GM12864 (cell line): Measurements from ENCODE around the gene ST7.

Experiments used
- DNase-seq: peaks from one replicate; pipeline ENCODE4 v3.0.0-alpha.2; 2011; ENCODE audit warnings: low read depth
- H3K4me3 ChIP-seq: 2 replicates; pipeline ENCODE4 v1.5.1; 2011; ENCODE audit warnings: mild to moderate bottlenecking, low read depth, low read length, control low read depth
- TF ChIP-seq, protein P1 (sequence below): IDR thresholded peaks from 2 replicates; pipeline ENCODE4 v1.5.1; 2011; ENCODE audit warnings: low read depth, mild to moderate bottlenecking, moderate library complexity, low read length, control low read depth, inconsistent platforms; ENCODE audit errors: missing control alignments

ST7 gene

DNA sequence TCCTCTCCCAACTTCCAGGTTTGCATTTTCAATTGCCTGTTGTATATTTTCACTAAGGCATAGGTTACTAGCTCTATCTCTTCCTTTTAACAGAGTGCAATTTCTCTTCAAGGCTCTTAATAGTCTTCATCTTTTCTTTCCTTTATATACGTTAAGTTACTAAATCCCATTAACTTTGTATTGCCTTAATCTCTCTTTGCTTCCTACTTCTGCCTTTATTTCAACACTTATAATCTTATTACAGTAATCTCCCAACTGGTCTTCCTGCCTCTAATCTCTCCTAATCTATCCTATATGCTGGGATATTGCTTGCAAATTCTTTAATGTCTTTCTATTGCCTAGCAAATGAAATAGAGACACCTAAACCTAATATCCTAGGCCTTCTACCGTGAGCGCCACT, 26.1 kb downstream of the ST7 start:
- H3K4me3 ChIP-seq, result no peak overlapping the region
- no peak for DNase-seq
- TF ChIP-seq, protein P1, sequence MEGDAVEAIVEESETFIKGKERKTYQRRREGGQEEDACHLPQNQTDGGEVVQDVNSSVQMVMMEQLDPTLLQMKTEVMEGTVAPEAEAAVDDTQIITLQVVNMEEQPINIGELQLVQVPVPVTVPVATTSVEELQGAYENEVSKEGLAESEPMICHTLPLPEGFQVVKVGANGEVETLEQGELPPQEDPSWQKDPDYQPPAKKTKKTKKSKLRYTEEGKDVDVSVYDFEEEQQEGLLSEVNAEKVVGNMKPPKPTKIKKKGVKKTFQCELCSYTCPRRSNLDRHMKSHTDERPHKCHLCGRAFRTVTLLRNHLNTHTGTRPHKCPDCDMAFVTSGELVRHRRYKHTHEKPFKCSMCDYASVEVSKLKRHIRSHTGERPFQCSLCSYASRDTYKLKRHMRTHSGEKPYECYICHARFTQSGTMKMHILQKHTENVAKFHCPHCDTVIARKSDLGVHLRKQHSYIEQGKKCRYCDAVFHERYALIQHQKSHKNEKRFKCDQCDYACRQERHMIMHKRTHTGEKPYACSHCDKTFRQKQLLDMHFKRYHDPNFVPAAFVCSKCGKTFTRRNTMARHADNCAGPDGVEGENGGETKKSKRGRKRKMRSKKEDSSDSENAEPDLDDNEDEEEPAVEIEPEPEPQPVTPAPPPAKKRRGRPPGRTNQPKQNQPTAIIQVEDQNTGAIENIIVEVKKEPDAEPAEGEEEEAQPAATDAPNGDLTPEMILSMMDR, result no peak

DNA sequence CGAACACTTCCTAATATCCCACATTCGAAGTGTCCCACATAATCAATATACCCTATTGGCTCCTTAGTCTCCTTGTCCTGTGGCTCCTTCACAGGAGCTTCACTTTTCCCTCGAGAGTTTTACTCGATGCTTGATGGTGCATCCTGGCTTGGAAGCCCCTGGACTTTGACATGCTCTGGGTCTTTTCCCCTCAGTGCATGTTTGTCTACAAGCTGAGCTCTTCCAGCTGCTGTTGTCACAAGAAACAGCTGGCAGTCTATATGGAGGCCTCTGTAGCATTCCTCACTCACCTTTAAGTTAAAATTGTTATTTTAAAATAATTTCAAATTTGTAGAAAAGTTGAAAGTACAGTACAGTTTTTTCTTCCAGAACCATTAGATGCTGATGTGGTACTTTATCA, 27.1 kb downstream of the ST7 start:
- TF ChIP-seq, protein P1, result no peak
- no peak overlapping the region for H3K4me3 ChIP-seq
- no peak for DNase-seq

DNA sequence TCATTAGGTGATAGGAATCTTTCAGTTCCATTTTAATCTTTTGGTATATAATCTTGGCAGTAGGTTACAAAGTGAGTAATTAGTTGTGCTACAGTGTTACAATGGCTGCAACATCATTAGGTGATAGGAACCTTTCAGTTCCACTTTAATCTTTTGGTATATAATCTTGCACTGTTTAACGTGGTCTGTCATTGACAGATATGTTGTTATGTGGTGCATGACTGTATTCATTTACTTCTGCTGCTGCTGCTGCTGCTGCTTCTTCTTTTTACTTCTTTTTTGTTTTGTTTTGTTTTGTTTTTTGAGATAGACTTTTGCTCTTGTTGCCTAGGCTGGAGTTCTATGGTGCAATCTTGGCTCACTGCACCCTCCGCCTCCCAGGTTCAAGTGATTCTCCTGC, 28.6 kb downstream of the ST7 start:
- no peak overlapping the region for H3K4me3 ChIP-seq
- DNase-seq, result no peak
- TF ChIP-seq, protein P1, result no peak

DNA sequence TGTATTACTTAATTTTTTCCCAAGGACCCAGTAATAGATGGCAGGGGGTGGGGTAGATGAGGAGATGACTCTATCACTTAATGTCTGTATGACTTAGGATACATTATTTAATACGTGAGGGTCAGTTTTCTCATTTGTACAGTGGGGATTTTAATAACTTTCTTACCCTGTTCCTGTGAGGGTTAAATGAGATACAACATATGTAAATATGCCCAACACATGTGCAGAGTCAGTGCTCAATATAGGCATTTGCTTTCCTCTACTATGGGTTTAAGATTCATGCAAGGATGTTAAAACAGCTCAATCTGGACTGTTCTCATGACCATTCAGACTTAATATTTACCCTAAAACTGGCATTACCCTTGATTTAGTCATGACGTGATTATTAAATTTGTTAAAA, 31.2 kb downstream of the ST7 start:
- TF ChIP-seq, protein P1, result no peak
- no peak for DNase-seq
- no peak overlapping the region for H3K4me3 ChIP-seq

DNA sequence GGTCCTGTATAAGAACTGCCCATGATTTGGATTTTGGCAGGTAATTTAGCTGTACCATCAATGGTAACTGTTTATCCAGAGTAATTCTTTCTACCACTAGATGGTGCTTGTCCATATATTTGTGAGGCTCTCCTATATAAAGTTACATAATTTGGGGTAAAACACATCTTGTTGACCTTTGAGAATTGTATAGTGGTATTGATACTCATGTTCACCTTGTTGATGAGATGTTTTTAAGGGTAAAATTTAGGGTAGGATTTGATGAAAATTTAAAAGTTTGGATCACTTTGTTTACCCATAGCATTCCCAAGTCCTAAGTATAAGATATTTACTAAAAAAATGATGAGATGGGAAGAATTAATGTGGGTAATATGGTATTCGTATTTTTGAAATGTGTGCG, 31.6 kb downstream of the ST7 start:
- no peak overlapping the region for H3K4me3 ChIP-seq
- DNase-seq, result no peak
- TF ChIP-seq, protein P1, result peak; percentile 38

DNA sequence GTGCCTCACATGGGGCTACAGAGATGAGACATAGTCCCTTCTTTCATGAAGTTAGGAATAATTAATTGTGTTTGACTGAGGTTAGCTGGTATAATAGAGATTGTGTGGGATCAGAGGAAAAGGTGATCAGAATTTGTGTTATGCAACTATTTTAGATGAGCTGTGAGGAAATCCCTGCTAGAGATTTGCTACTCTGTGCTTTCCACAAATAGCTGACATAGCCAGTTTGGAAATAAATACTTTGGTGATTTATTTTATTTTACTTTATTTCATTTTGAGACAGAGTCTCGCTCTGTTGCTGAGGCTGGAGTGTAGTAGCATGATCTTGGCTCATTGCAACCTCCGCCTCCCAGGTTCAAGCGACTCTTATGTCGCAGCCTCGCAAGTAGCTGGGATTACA, 32.3 kb downstream of the ST7 start:
- DNase-seq, result no peak
- TF ChIP-seq, protein P1, result no peak
- no peak overlapping the region for H3K4me3 ChIP-seq

DNA sequence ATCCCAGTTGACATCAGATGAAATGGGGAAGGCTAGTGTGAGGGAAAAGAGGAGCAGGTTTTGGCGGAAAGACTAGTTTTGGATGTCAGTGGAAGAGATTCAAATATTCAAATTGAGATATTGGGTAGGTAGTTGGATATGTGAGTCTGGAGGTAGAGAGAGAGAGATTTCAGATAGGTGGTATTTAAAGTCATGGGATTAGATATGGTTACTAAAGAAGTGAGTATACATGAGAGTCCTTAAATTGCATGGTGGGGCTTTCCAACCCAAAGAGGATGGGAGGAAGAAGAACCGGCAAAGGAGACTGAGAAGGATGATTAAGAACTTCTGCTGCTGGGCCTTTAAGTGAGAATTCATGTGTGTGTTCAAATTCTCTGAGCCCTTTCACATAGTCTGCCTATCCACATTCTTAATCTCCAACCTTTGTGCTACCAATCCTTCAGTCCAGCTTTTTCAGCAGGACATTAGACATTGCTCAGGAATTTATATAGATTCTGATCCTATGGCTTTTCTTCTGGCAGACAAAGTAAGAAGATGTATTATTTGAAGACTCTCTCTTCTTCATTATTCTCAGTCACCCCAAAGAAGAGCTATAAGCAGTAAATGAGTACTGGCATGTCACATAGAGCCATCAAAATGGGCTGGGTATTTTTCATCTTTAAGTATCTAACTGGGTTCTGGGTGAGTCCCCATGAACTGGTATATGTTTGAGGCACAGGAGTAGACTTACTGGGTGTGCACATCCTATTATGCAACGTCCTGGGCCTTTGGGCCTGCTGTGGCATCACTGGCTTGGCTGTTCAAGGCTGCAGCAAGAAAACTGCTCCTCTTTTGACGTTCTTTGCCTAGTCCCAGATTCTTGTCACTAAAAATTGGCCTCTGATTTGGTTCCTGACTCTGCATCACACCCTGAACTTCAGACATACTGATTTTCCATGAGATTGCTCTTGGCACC, 33.6 kb downstream of the ST7 start:
- TF ChIP-seq, protein P1, result no peak
- no peak overlapping the region for H3K4me3 ChIP-seq
- DNase-seq, result no peak
